T-cell (primary cell): ENCODE results near the gene EN2. TPM values are rescaled to one million over a fixed set of nuclear protein-coding genes. Genes with fewer than 3 reads are reported as not detected.

Experiments
- ATAC-seq, 4 experiments: fragments of 200-7000 bp in 3 of 4; fragments of 150-1000 bp in 1 of 4; cut with Tn5 transposase; replicated peaks in 1 of 4; 1 replicate in 3 of 4; 2 replicates in 1 of 4; pipeline ENCODE4 v1.10.0; 2021; ENCODE audit warnings: moderate library complexity in 3 of 4, mild to moderate bottlenecking in 2 of 4, moderate number of reproducible peaks in 1 of 4
- CTCF ChIA-PET, 2 donors: fragments of 300-600 bp; sonication (Branson Sonifier 250); formaldehyde crosslinking; loops; one replicate each; lab custom pipeline; 2022; ENCODE audit warnings: antibody characterized with exemption in 2 of 2; lab: Charles Lee
- POLR2A ChIA-PET, 2 donors: fragments of 300-600 bp; sonication (Branson Sonifier 250); formaldehyde crosslinking; loops; one replicate each; lab custom pipeline; 2022; ENCODE audit warnings: antibody characterized with exemption in 2 of 2; lab: Charles Lee
- DNase-seq, 35 experiments: peaks; one replicate each; pipeline versions ENCODE4 v3.0.0 to v3.0.0-alpha.2; 2013 to 2023
- H3K27ac ChIP-seq: one replicate; pipeline ENCODE4 v1.5.1; 2013; ENCODE audit warnings: low read length
- H3K27me3 ChIP-seq, 2 experiments: replicated peaks in 1 of 2; 1 replicate in 1 of 2; 2 replicates in 1 of 2; pipeline versions ENCODE4 v1.6.1 to v1.7.0; 2013; ENCODE audit warnings: low read length in 1 of 2, mixed read lengths in 1 of 2; ENCODE audit not compliant: control insufficient read depth in 2 of 2, insufficient read depth in 2 of 2; ENCODE audit errors: extremely low read depth in 1 of 2
- H3K36me3 ChIP-seq, 2 donors: 1 replicate in 1 of 2; 2 replicates in 1 of 2; pipeline versions ENCODE4 v1.6.1 to v1.7.0; 2013; ENCODE audit warnings: low read length in 1 of 2; ENCODE audit not compliant: control insufficient read depth in 2 of 2, insufficient read depth in 1 of 2; ENCODE audit errors: extremely low read depth in 1 of 2
- H3K4me1 ChIP-seq, 2 experiments: 1 replicate in 1 of 2; 2 replicates in 1 of 2; pipeline versions ENCODE4 v1.6.1 to v1.7.0; 2013; ENCODE audit warnings: low read length in 2 of 2, mixed read lengths in 1 of 2; ENCODE audit not compliant: insufficient read depth in 2 of 2, control insufficient read depth in 1 of 2; ENCODE audit errors: extremely low read depth in 1 of 2
- H3K4me3 ChIP-seq, 2 donors: 1 replicate in 1 of 2; 2 replicates in 1 of 2; pipeline versions ENCODE4 v1.5.1 to v1.7.0; 2013; ENCODE audit warnings: mild to moderate bottlenecking in 2 of 2, low read length in 1 of 2, moderate library complexity in 1 of 2; ENCODE audit not compliant: control insufficient read depth in 1 of 2; ENCODE audit errors: extremely low read depth in 1 of 2
- H3K9me3 ChIP-seq: 2 replicates; pipeline ENCODE4 v1.7.0; 2013
- H3K27ac Mint-ChIP-seq, 2 donors: one replicate each; pipeline ENCODE4 v1.8.0; 2020 to 2021; ENCODE audit warnings: mild to moderate bottlenecking in 2 of 2, mixed read lengths in 2 of 2
- H3K27me3 Mint-ChIP-seq, 2 donors: one replicate each; pipeline ENCODE4 v1.8.0; 2021 to 2022; ENCODE audit warnings: mixed read lengths in 2 of 2
- H3K36me3 Mint-ChIP-seq: one replicate; pipeline ENCODE4 v1.8.0; 2021; ENCODE audit warnings: mixed read lengths
- H3K4me1 Mint-ChIP-seq, 3 donors: one replicate each; pipeline ENCODE4 v1.8.0; 2020 to 2022; ENCODE audit warnings: mixed read lengths in 3 of 3, mild to moderate bottlenecking in 1 of 3
- H3K4me3 Mint-ChIP-seq, 3 donors: one replicate each; pipeline ENCODE4 v1.8.0; 2020 to 2022; ENCODE audit warnings: mild to moderate bottlenecking in 3 of 3, mixed read lengths in 3 of 3, moderate library complexity in 3 of 3
- H3K9me3 Mint-ChIP-seq, 3 donors: one replicate each; pipeline ENCODE4 v1.8.0; 2020 to 2022; ENCODE audit warnings: mixed read lengths in 3 of 3
- WGBS: methylation state at CpG from one replicate; pipeline ENCODE4 v1.1.5; 2013; ENCODE audit warnings: missing lambda C conversion rate; ENCODE audit not compliant: insufficient coverage; 5-methylcytosine and 5-hydroxymethylcytosine counted together
- total RNA-seq, 35 experiments: library from RNA in 6 of 35; stranded (reverse) in 6 of 35; fragments of 120-200 nt in 1 of 35; gene quantifications; one replicate each; pipeline versions ENCODE4 v1.2.1 to v1.2.4 and lab custom pipeline; 2013 to 2026

The EN2 gene
- total RNA-seq, 5 donors from 2014 or later (not counting 1 experiment from before 2014, with no cell fraction given): not detected

DNA sequence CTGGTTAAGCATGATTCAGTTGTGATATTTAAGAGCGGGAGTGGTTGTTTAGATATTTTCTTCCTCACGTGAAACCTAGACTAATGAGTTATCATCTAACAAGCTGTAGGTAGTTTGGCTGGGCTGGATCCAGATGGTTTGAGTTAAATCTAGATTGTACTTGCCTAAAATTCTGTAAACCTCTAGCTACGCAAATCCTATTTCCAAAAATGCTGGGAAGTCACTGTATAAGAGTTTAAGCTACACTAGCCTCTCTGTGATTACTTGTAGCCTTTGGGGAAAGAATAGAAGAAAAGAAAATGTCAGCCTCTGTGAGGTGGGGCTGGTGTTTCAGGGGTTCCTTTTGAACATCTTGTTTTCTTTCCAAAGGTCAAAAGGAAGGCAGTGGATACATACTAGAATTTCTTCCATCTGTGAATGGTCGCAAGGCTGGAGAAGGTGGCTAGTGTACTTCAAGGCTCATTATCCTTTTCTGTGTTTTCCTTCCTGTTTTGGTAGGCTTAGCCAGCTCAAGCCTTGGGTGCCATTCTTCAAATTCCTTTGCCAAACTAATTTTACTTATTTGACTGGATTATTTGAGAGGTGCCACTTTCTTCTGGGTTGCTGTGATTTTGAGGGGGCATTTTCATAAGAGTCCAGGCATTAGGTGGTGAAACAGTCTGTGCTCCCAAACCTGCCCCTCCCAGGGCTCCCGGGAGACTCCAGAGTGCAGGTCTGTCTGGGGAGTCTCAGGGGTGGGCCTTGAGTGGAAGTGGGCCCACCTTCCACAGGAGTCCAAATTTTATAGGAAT is 5.2 kb upstream of the EN2 start:
- Mint-ChIP-seq H3K27ac (peak overlapping the region in 1 of 2 donors; percentile 39), H3K36me3 (no peaks in the 10 kb centered on the region), H3K9me3 (no peaks in the 10 kb centered on the region), H3K27me3 (peaks cover 48 to 77% of the 10 kb centered on the region in 2 donors), H3K4me1 (peaks cover 23 to 34% (median 31%) of the 10 kb centered on the region in 3 donors), H3K4me3 (peak overlapping the region in 1 of 3 donors; percentile 23)
- WGBS: 0% methylated on average over 1 of the region's 5 CpGs
- ChIA-PET CTCF (no interaction called here), POLR2A (no interaction called here)
- H3K9me3 ChIP-seq: no peaks in the 10 kb centered on the region
- no peak for ATAC-seq
- peaks cover 16 to 88% of the 10 kb centered on the region in 2 experiments for H3K27me3 ChIP-seq
- no peaks in the 10 kb centered on the region for H3K36me3 ChIP-seq
- no peak overlapping the region for H3K27ac ChIP-seq
- peaks cover 0 to 20% of the 10 kb centered on the region in 2 experiments for H3K4me1 ChIP-seq
- DNase-seq: no peak
- no peak overlapping the region for H3K4me3 ChIP-seq

- H3K4me3 Mint-ChIP-seq: peak overlapping the region in 1 of 3 donors; percentile 23
- H3K36me3 Mint-ChIP-seq: no peaks in the 10 kb centered on the region
- peaks cover 16 to 32% (median 25%) of the 10 kb centered on the region in 3 donors for H3K4me1 Mint-ChIP-seq
- no peak for ATAC-seq
- H3K9me3 Mint-ChIP-seq: no peaks in the 10 kb centered on the region
- Histone ChIP-seq H3K27me3 (peaks cover 16 to 80% of the 10 kb centered on the region in 2 experiments), H3K4me1 (peaks cover 0 to 22% of the 10 kb centered on the region in 2 experiments), H3K27ac (no peak overlapping the region), H3K4me3 (no peak overlapping the region), H3K36me3 (no peaks in the 10 kb centered on the region), H3K9me3 (no peaks in the 10 kb centered on the region)
- H3K27ac Mint-ChIP-seq: peak overlapping the region in 1 of 2 donors; percentile 39
- ChIA-PET CTCF (no interaction called here), POLR2A (no interaction called here)
- DNase-seq: no peak
- whole genome bisulfite sequencing: 9% methylated on average over 55 of the region's 57 CpGs
- peaks cover 42 to 72% of the 10 kb centered on the region in 2 donors for H3K27me3 Mint-ChIP-seq
Observed at GRCh38 chr7:155453296-155454182, 4.4 kb upstream of the EN2 start.

DNA sequence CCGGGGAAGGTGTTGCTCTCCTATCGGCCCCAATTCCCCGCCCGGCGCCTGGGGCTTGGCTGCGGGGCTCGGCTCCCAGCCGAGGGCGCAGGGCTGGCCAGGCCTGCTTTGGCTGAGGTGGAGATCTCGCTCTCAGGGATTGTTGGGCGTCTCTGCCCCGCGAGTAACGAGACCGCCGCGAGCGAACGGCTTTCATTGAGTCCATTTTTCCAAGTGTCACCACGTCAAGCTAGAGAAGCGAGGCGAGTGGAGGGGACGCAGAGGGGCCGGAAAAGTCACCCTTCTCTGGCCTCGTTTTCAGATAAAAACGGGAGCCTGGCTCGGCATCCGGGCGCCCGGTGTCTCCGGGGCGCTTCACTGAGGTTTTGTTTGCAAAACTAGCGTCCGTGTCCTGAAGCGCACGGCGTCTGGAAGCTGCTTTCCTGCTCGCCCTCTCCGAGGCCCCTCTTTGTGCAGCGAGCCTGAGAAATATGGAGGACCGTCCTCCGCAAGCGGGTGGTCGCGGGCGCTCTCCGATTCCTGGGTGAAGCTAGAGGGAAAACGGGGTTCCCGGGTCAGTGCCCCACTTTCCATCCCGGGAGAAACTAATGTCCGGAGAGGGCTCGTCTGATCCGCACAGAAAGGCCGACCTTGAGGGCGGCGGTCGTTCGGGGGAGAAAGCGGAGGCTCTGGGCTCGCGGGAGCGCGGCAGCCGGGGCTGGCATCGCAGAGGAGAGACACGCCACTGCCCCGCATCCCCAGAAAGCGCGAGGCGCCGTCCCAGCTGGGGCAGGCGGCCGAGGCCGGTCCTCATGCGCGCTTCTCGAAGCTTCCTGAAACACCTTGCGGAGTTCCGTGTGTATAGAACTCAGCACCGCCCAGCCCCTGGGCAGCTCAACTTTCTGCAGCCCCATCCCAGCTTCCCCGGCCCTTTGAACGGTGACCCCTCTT is 3.5 kb upstream of the EN2 start:
- Histone ChIP-seq H3K4me1 (peaks cover 2 to 26% of the 10 kb centered on the region in 2 experiments), H3K9me3 (no peaks in the 10 kb centered on the region), H3K27me3 (peaks cover 20 to 77% of the 10 kb centered on the region in 2 experiments), H3K27ac (no peak overlapping the region), H3K36me3 (no peaks in the 10 kb centered on the region), H3K4me3 (no peak overlapping the region)
- Mint-ChIP-seq H3K4me3 (peak overlapping the region in 1 of 3 donors; percentile 81), H3K36me3 (no peaks in the 10 kb centered on the region), H3K9me3 (no peaks in the 10 kb centered on the region), H3K27me3 (peaks cover 47 to 69% of the 10 kb centered on the region in 2 donors), H3K27ac (no peak overlapping the region), H3K4me1 (peaks cover 16 to 34% (median 29%) of the 10 kb centered on the region in 3 donors)
- no peak for DNase-seq
- WGBS: 7% methylated on average over 80 of the region's 82 CpGs
- CTCF ChIA-PET: no interaction called here
- POLR2A ChIA-PET: no interaction called here
- no peak for ATAC-seq

- Histone ChIP-seq H3K9me3 (no peaks in the 10 kb centered on the region), H3K27me3 (peaks cover 22 to 77% of the 10 kb centered on the region in 2 experiments), H3K27ac (no peak overlapping the region), H3K36me3 (no peaks in the 10 kb centered on the region), H3K4me1 (peaks cover 2 to 25% of the 10 kb centered on the region in 2 experiments), H3K4me3 (no peak overlapping the region)
- 5% methylated on average over 10 of the region's 15 CpGs for WGBS
- no peaks in the 10 kb centered on the region for H3K36me3 Mint-ChIP-seq
- CTCF ChIA-PET: no interaction called here
- POLR2A ChIA-PET: no interaction called here
- H3K27me3 Mint-ChIP-seq: peaks cover 53 to 74% of the 10 kb centered on the region in 2 donors
- DNase-seq (no peak), ATAC-seq (no peak)
- peaks cover 16 to 38% (median 33%) of the 10 kb centered on the region in 3 donors for H3K4me1 Mint-ChIP-seq
- no peaks in the 10 kb centered on the region for H3K9me3 Mint-ChIP-seq
- H3K27ac Mint-ChIP-seq: no peak overlapping the region
- H3K4me3 Mint-ChIP-seq: peak overlapping the region in 2 of 3 donors; percentile 17 to 81
Observed at GRCh38 chr7:155455132-155455693, 2.7 kb upstream of the EN2 start.

- ChIA-PET POLR2A (no interaction called here), CTCF (no interaction called here)
- no peak overlapping the region for H3K27ac ChIP-seq
- DNase-seq (no peak), ATAC-seq (no peak)
- no peaks in the 10 kb centered on the region for H3K9me3 ChIP-seq
- Mint-ChIP-seq H3K4me3 (peak overlapping the region; percentile 32 to 81 (median 47)), H3K4me1 (peaks cover 16 to 36% (median 31%) of the 10 kb centered on the region in 3 donors), H3K27me3 (peaks cover 54 to 74% of the 10 kb centered on the region in 2 donors), H3K36me3 (no peaks in the 10 kb centered on the region), H3K27ac (no peak overlapping the region), H3K9me3 (no peaks in the 10 kb centered on the region)
- peak overlapping the region in 1 of 2 donors; percentile 58 for H3K4me3 ChIP-seq
- 12% methylated on average over 17 of the region's 27 CpGs for WGBS
- peaks cover 2 to 25% of the 10 kb centered on the region in 2 experiments for H3K4me1 ChIP-seq
- peaks cover 22 to 77% of the 10 kb centered on the region in 2 experiments for H3K27me3 ChIP-seq
- no peaks in the 10 kb centered on the region for H3K36me3 ChIP-seq
Observed at GRCh38 chr7:155455776-155456737, 1.9 kb upstream of the EN2 start.
